Activated B cell treated with CpG ODN at 0.5 μM for 24 hours (primary cell): Measurements from ENCODE around the gene LPIN1. TPM values are rescaled to one million over a fixed set of nuclear protein-coding genes. Genes with fewer than 3 reads are reported as not detected.

ENCODE experiments used
- ATAC-seq: fragments of 200-7000 bp; cut with Tn5 transposase; one replicate; pipeline ENCODE4 v1.10.0; 2021; ENCODE audit warnings: low read depth, mild to moderate bottlenecking, moderate library complexity
- CTCF ChIA-PET: fragments of 350-600 bp; sonication (Branson Sonifier 250); formaldehyde crosslinking; loops from one replicate; lab custom pipeline; 2021; ENCODE audit warnings: antibody characterized with exemption; lab: Charles Lee
- POLR2A ChIA-PET: fragments of 350-600 bp; sonication (Branson Sonifier 250); formaldehyde crosslinking; loops from one replicate; lab custom pipeline; 2021; ENCODE audit warnings: antibody characterized with exemption; lab: Charles Lee
- DNase-seq: peaks from one replicate; pipeline ENCODE4 v3.0.0; 2022
- H3K27ac Mint-ChIP-seq: one replicate; pipeline ENCODE4 v1.8.0; 2020; ENCODE audit warnings: mixed read lengths
- H3K27me3 Mint-ChIP-seq: one replicate; pipeline ENCODE4 v1.8.0; 2021; ENCODE audit warnings: mixed read lengths
- H3K36me3 Mint-ChIP-seq: one replicate; pipeline ENCODE4 v1.8.0; 2021; ENCODE audit warnings: low read depth, mixed read lengths
- H3K4me1 Mint-ChIP-seq: one replicate; pipeline ENCODE4 v1.8.0; 2021; ENCODE audit warnings: mixed read lengths
- H3K4me3 Mint-ChIP-seq: one replicate; pipeline ENCODE4 v1.8.0; 2020; ENCODE audit warnings: mild to moderate bottlenecking, mixed read lengths
- H3K9me3 Mint-ChIP-seq: one replicate; pipeline ENCODE4 v1.8.0; 2020; ENCODE audit warnings: mixed read lengths
- intact Hi-C: fragments of 100-400 bp; cut with micrococcal nuclease; formaldehyde crosslinking; loops from one replicate; pipeline ENCODE4 v1.15.1; 2024
- total RNA-seq: library from RNA; stranded (reverse); gene quantifications from 2 replicates; pipeline ENCODE4 v1.2.3, GENCODE V29; 2022
- TF ChIP-seq, protein P1 (sequence below): fragments of 200-600 bp; IDR thresholded peaks from one replicate; pipeline ENCODE4 v1.8.0; 2022; ENCODE audit warnings: antibody characterized with exemption, mild to moderate bottlenecking

The LPIN1 gene
- total RNA-seq, 1 donor from 2014 or later, result 74.3 TPM

DNA sequence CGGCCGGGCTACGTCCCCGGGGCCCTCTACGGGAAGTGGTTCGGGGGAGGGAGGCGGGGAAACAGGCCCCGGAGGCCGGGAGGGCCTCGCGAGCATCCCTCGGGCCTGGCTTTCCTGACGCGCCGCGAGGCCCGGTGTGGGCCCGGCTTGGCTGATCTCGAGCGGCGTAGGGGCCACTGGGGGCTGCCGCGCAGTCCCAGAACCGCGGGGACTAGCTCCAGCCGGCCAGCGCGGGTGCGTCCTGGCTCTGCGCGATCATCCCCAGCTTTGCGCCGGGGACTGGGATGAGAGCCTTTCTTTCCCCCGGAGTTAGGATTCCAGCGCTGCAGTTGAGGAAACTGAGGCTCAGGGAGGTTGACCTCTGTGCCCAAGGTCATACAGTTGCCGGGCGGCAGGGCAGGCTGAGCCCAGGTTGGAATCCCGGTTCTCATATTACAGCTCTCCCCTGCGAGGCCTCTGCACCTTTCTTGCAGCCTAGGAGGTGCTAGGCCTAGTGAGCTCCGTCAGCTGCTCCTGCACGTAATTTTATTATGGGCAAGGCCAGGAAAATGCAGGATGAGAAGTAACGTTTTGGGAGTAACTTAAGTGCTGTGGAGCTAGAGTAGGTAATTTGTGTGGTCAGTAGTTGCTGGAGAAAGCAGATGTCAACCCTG lies 501 bp downstream of the LPIN1 start:
- H3K9me3 Mint-ChIP-seq, result no peaks in the 10 kb centered on the region
- peaks cover 78% of the 10 kb centered on the region for H3K4me1 Mint-ChIP-seq
- peak overlapping the region; percentile 80 for H3K27ac Mint-ChIP-seq
- H3K4me3 Mint-ChIP-seq, result peak overlapping the region; percentile 89
- TF ChIP-seq, protein P1, sequence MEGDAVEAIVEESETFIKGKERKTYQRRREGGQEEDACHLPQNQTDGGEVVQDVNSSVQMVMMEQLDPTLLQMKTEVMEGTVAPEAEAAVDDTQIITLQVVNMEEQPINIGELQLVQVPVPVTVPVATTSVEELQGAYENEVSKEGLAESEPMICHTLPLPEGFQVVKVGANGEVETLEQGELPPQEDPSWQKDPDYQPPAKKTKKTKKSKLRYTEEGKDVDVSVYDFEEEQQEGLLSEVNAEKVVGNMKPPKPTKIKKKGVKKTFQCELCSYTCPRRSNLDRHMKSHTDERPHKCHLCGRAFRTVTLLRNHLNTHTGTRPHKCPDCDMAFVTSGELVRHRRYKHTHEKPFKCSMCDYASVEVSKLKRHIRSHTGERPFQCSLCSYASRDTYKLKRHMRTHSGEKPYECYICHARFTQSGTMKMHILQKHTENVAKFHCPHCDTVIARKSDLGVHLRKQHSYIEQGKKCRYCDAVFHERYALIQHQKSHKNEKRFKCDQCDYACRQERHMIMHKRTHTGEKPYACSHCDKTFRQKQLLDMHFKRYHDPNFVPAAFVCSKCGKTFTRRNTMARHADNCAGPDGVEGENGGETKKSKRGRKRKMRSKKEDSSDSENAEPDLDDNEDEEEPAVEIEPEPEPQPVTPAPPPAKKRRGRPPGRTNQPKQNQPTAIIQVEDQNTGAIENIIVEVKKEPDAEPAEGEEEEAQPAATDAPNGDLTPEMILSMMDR, result no peak
- ChIA-PET CTCF (interaction anchor here (0.6 to 6.9 kb wide), 5 partner anchors 27 to 968 kb away, joined by 3 to 54 read pairs (median 6); no protein-coding TSS in a partner anchor), POLR2A (interaction anchor here (0.6 to 2.4 kb wide), 7 partner anchors 8 to 1445 kb away, joined by 3 to 6 read pairs (median 3); partner anchors contain the start of gene TRIB2)
- H3K27me3 Mint-ChIP-seq, result no peaks in the 10 kb centered on the region
- intact Hi-C loops, result loop anchor here (1.0 to 10.0 kb wide), 6 partner anchors 32 to 970 kb away; partner anchors contain the start of genes ROCK2, SLC66A3 and TRIB2
- DNase-seq (no peak), ATAC-seq (no peak)
- peaks cover 6% of the 10 kb centered on the region for H3K36me3 Mint-ChIP-seq

DNA sequence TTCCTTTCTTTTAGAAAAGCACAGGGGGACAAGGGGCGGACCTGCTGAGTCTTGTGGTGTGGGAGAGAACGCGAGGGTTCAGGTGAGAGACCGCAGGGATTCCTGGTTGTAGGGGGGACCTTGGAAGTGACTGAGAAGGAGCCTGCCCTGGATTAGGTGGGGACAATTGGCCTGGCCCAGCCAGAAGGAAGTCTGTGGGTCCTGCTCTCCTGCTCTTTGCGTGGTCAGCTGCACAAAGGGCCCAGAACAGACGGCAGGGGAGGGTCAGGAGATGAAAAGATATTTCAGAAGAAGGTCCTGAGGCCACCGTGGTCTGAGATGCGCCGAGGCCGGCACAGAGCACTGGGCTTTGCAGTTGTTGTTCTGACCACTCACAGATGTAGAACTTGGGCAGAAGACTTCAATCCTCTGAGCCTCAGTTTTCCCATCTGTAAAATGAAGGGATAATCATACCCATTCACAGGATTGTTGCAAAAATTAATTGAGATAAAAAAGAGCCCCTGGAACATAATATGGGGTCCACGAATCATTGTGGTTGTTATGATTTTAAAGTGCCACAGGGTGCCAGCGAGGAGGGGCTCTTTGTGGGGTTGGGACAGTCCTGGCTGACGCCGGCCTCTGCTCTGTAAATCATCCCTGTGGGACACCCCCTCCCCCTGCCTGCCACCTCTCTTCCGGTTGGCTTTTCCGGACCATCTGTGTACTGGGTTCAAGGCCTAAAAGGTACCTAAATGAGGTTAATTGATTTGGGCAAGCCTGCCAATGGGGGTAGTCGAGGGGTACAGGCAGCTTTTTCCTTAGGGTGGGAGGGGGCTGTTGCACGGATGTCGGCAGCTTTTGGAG lies 1.8 kb downstream of the LPIN1 start:
- H3K27ac Mint-ChIP-seq, result peak overlapping the region; percentile 80
- no peaks in the 10 kb centered on the region for H3K9me3 Mint-ChIP-seq
- peaks cover 85% of the 10 kb centered on the region for H3K4me1 Mint-ChIP-seq
- no peak for DNase-seq
- ATAC-seq, result no peak
- ChIA-PET CTCF (interaction anchor here (1.6 to 6.9 kb wide), 2 partner anchors 30 to 31 kb away, joined by 4 to 54 read pairs; no protein-coding TSS in a partner anchor), POLR2A (no interaction called here)
- peak overlapping the region; percentile 89 for H3K4me3 Mint-ChIP-seq
- H3K27me3 Mint-ChIP-seq, result no peaks in the 10 kb centered on the region
- TF ChIP-seq, protein P1, result no peak
- intact Hi-C loops, result loop anchor here (2.0 to 10.0 kb wide), 3 partner anchors 403 to 1337 kb away; partner anchors contain the start of gene ROCK2
- H3K36me3 Mint-ChIP-seq, result peaks cover 6% of the 10 kb centered on the region

- Mint-ChIP-seq H3K9me3 (no peaks in the 10 kb centered on the region), H3K4me3 (peak overlapping the region; percentile 89), H3K36me3 (peaks cover 6% of the 10 kb centered on the region), H3K4me1 (peaks cover 86% of the 10 kb centered on the region), H3K27me3 (no peaks in the 10 kb centered on the region), H3K27ac (peak overlapping the region; percentile 80)
- ChIA-PET CTCF (interaction anchor here (0.8 to 1.6 kb wide), 2 partner anchors 30 to 56 kb away, joined by 3 to 4 read pairs; no protein-coding TSS in a partner anchor), POLR2A (no interaction called here)
- TF ChIP-seq, protein P1, result no peak
- DNase-seq (no peak), ATAC-seq (no peak)
- intact Hi-C loops, result loop anchor here (2.0 to 10.0 kb wide), 3 partner anchors 404 to 1338 kb away; partner anchors contain the start of gene ROCK2
Measured at GRCh38 chr2:11748861-11749645, 2.6 kb downstream of the LPIN1 start.

- Mint-ChIP-seq H3K27me3 (no peaks in the 10 kb centered on the region), H3K36me3 (peaks cover 6% of the 10 kb centered on the region), H3K4me3 (peak overlapping the region; percentile 89), H3K4me1 (peaks cover 86% of the 10 kb centered on the region), H3K27ac (peak overlapping the region; percentile 80), H3K9me3 (no peaks in the 10 kb centered on the region)
- ATAC-seq (no peak), DNase-seq (no peak)
- intact Hi-C loops, result loop anchor here (2.0 to 10.0 kb wide), 5 partner anchors 283 to 1339 kb away; partner anchors contain the start of genes ODC1 and ROCK2
- ChIA-PET POLR2A (interaction anchor here (0.6 kb wide), 1 partner anchor 14 kb away, joined by 4 read pairs; no protein-coding TSS in a partner anchor), CTCF (interaction anchor here (0.8 to 1.6 kb wide), 2 partner anchors 30 to 57 kb away, joined by 3 to 4 read pairs; no protein-coding TSS in a partner anchor)
- TF ChIP-seq, protein P1, result no peak
Measured at GRCh38 chr2:11749646-11750349, 3.4 kb downstream of the LPIN1 start.
